Caco-2 (cell line): ENCODE data around the gene PRR19. TPM values are rescaled to one million over a fixed set of nuclear protein-coding genes. Genes with fewer than 3 reads are reported as not detected.
"Not testable (repeated sequence)": the region's sequence is repeated elsewhere in the genome, so short reads cannot be mapped to it uniquely, and the experiment has no call there.

ENCODE experiments used
- BruUV-seq: library from RNA; stranded (reverse); fragments of 400-500 nt; replicated peaks from 2 replicates; lab custom pipeline; 2021; lab: Mats Ljungman, UMichigan
- CTCF ChIA-PET: fragments of 300-600 bp; sonication (Branson Sonifier 250); formaldehyde crosslinking; loops from one replicate; lab custom pipeline; 2022; ENCODE audit warnings: antibody characterized with exemption; lab: Charles Lee
- POLR2A ChIA-PET: fragments of 300-600 bp; sonication (Branson Sonifier 250); formaldehyde crosslinking; loops from one replicate; lab custom pipeline; 2022; ENCODE audit warnings: antibody characterized with exemption; lab: Charles Lee
- DNase-seq, 2 experiments: peaks; one replicate each; pipeline versions ENCODE4 v3.0.0 to v3.0.0-alpha.2; 2020 to 2022
- H3K27me3 ChIP-seq: replicated peaks from 2 replicates; pipeline ENCODE4 v1.6.0; 2011; ENCODE audit warnings: low read length; ENCODE audit not compliant: control insufficient read depth, insufficient read depth
- H3K36me3 ChIP-seq: 2 replicates; pipeline ENCODE4 v1.5.1; 2011; ENCODE audit warnings: low read length; ENCODE audit not compliant: control insufficient read depth, insufficient read depth
- H3K4me1 ChIP-seq: fragments of 250-450 bp; sonication (Bioruptor Pico); 2 replicates; pipeline ENCODE4 v1.5.1; 2020; ENCODE audit warnings: mild to moderate bottlenecking
- H3K4me3 ChIP-seq: 2 replicates; pipeline ENCODE4 v1.5.1; 2011; ENCODE audit warnings: low read depth, mild to moderate bottlenecking, control low read depth, low read length
- H3K9me3 ChIP-seq: fragments of 250-450 bp; sonication (Bioruptor Pico); 2 replicates; pipeline ENCODE4 v1.5.1; 2020; ENCODE audit warnings: mild to moderate bottlenecking, moderate library complexity
- H3K27ac Mint-ChIP-seq: one replicate; pipeline ENCODE4 v1.8.0; 2022; ENCODE audit warnings: mixed read lengths; ENCODE audit not compliant: unreplicated experiment
- H3K27me3 Mint-ChIP-seq: one replicate; pipeline ENCODE4 v1.8.0; 2022; ENCODE audit warnings: mixed read lengths; ENCODE audit not compliant: insufficient read depth, unreplicated experiment
- H3K36me3 Mint-ChIP-seq: one replicate; pipeline ENCODE4 v1.8.0; 2022; ENCODE audit warnings: mild to moderate bottlenecking, mixed read lengths; ENCODE audit not compliant: insufficient read depth, unreplicated experiment
- H3K4me1 Mint-ChIP-seq: one replicate; pipeline ENCODE4 v1.8.0; 2022; ENCODE audit warnings: low read depth, mixed read lengths; ENCODE audit not compliant: unreplicated experiment
- H3K4me3 Mint-ChIP-seq: one replicate; pipeline ENCODE4 v1.8.0; 2022; ENCODE audit warnings: mild to moderate bottlenecking, moderate library complexity, mixed read lengths; ENCODE audit not compliant: unreplicated experiment
- H3K9me3 Mint-ChIP-seq: one replicate; pipeline ENCODE4 v1.8.0; 2022; ENCODE audit warnings: mixed read lengths; ENCODE audit not compliant: unreplicated experiment
- CTCF ChIP-seq, 2 experiments: fragments of 200-600 bp in 1 of 2; IDR thresholded peaks; 1 replicate in 1 of 2; 2 replicates in 1 of 2; pipeline versions ENCODE4 v1.5.1 to v1.8.0; 2011 to 2022; ENCODE audit warnings: antibody characterized with exemption in 1 of 2, control low read depth in 1 of 2, inconsistent platforms in 1 of 2, low read depth in 1 of 2, low read length in 1 of 2, mild to moderate bottlenecking in 1 of 2, moderate library complexity in 1 of 2; ENCODE audit not compliant: insufficient read depth in 1 of 2, severe bottlenecking in 1 of 2, unreplicated experiment in 1 of 2
- intact Hi-C: fragments of 100-400 bp; cut with micrococcal nuclease; formaldehyde crosslinking; loops from one replicate; pipeline ENCODE4 v1.10.0; 2022; ENCODE audit not compliant: unreplicated experiment
- total RNA-seq: library from RNA; stranded (reverse); gene quantifications from 2 replicates; pipeline ENCODE4 v1.2.3, GENCODE V29; 2022

Gene PRR19
- total RNA-seq, 1 experiment from 2014 or later: 2.8 TPM

GRCh38 chr19:42334697-42335373 lies 32.9 kb downstream of the PRR19 start:
- H3K4me1 Mint-ChIP-seq: no peaks in the 10 kb centered on the region
- H3K4me3 Mint-ChIP-seq: no peak overlapping the region
- no TSS peak for BruUV-seq
- H3K27me3 Mint-ChIP-seq: no peaks in the 10 kb centered on the region
- Histone ChIP-seq H3K9me3 (no peaks in the 10 kb centered on the region), H3K4me3 (no peak overlapping the region), H3K27me3 (no peaks in the 10 kb centered on the region), H3K36me3 (no peaks in the 10 kb centered on the region), H3K4me1 (no peaks in the 10 kb centered on the region)
- H3K27ac Mint-ChIP-seq: no peak overlapping the region
- no peak for TF ChIP-seq CTCF (IDR thresholded peaks at IDR 0.05; ENCODE audit: insufficient read depth in 1 of 2, low read depth in 1 of 2, low read length in 1 of 2, severe bottlenecking in 1 of 2, unreplicated experiment in 1 of 2)
- ChIA-PET POLR2A (no interaction called here), CTCF (no interaction called here)
- H3K9me3 Mint-ChIP-seq: no peaks in the 10 kb centered on the region
- no peaks in the 10 kb centered on the region for H3K36me3 Mint-ChIP-seq
- DNase-seq: no peak
- intact Hi-C loops: no loop called here

GRCh38 chr19:42335374-42335936 lies 33.5 kb downstream of the PRR19 start:
- intact Hi-C loops: no loop called here
- ChIA-PET POLR2A (no interaction called here), CTCF (no interaction called here)
- Mint-ChIP-seq H3K9me3 (no peaks in the 10 kb centered on the region), H3K4me3 (no peak overlapping the region), H3K36me3 (no peaks in the 10 kb centered on the region), H3K4me1 (no peaks in the 10 kb centered on the region), H3K27me3 (no peaks in the 10 kb centered on the region), H3K27ac (no peak overlapping the region)
- no peaks in the 10 kb centered on the region for H3K4me1 ChIP-seq
- DNase-seq: no peak
- no peak for TF ChIP-seq CTCF (IDR thresholded peaks at IDR 0.05; ENCODE audit: insufficient read depth in 1 of 2, low read depth in 1 of 2, low read length in 1 of 2, severe bottlenecking in 1 of 2, unreplicated experiment in 1 of 2)
- no peaks in the 10 kb centered on the region for H3K9me3 ChIP-seq
- no peaks in the 10 kb centered on the region for H3K27me3 ChIP-seq
- no peak overlapping the region for H3K4me3 ChIP-seq
- H3K36me3 ChIP-seq: no peaks in the 10 kb centered on the region
- no TSS peak for BruUV-seq

- no peaks in the 10 kb centered on the region for H3K4me1 ChIP-seq
- H3K9me3 ChIP-seq: no peaks in the 10 kb centered on the region
- no TSS peak for BruUV-seq
- Mint-ChIP-seq H3K4me1 (no peaks in the 10 kb centered on the region), H3K36me3 (no peaks in the 10 kb centered on the region), H3K9me3 (no peaks in the 10 kb centered on the region), H3K4me3 (no peak overlapping the region), H3K27ac (no peak overlapping the region), H3K27me3 (no peaks in the 10 kb centered on the region)
- intact Hi-C loops: no loop called here
- no peaks in the 10 kb centered on the region for H3K27me3 ChIP-seq
- TF ChIP-seq CTCF (IDR thresholded peaks at IDR 0.05; ENCODE audit: insufficient read depth in 1 of 2, low read depth in 1 of 2, low read length in 1 of 2, severe bottlenecking in 1 of 2, unreplicated experiment in 1 of 2): no peak
- no peak overlapping the region for H3K4me3 ChIP-seq
- ChIA-PET POLR2A (no interaction called here), CTCF (no interaction called here)
- H3K36me3 ChIP-seq: no peaks in the 10 kb centered on the region
- DNase-seq: no peak
Measured at GRCh38 chr19:42335971-42336370, 34.0 kb downstream of the PRR19 start.

- H3K36me3 Mint-ChIP-seq, CTCF ChIA-PET, DNase-seq, BruUV-seq, H3K9me3 Mint-ChIP-seq, intact Hi-C loops, H3K27me3 ChIP-seq, POLR2A ChIA-PET, H3K9me3 ChIP-seq, H3K27ac Mint-ChIP-seq, H3K27me3 Mint-ChIP-seq, H3K4me3 ChIP-seq, H3K4me1 ChIP-seq, H3K4me3 Mint-ChIP-seq, H3K4me1 Mint-ChIP-seq, H3K36me3 ChIP-seq: not testable (repeated sequence)
Measured at GRCh38 chr19:42339126-42339860, 37.4 kb downstream of the PRR19 start.
